WERI-Rb-1 (cell line): ENCODE measurements around the gene ASAP3.
A peak's percentile ranks its signal among the peaks of the same experiment; 100 is the strongest.

Experiments used
- DNase-seq: peaks from one replicate; pipeline ENCODE4 v3.0.0-alpha.2; 2020
- H3K27ac ChIP-seq: fragments of 250-450 bp; sonication (Bioruptor Pico); 2 replicates; pipeline ENCODE4 v1.5.1; 2020; ENCODE audit warnings: mild to moderate bottlenecking, moderate library complexity
- H3K27me3 ChIP-seq: fragments of 250-450 bp; sonication (Bioruptor Pico); 2 replicates; pipeline ENCODE4 v1.5.1; 2021; ENCODE audit warnings: mild to moderate bottlenecking, low read depth, moderate library complexity; ENCODE audit not compliant: insufficient read depth, severe bottlenecking
- H3K36me3 ChIP-seq: fragments of 250-450 bp; sonication (Bioruptor Pico); 2 replicates; pipeline ENCODE4 v1.5.1; 2020; ENCODE audit warnings: mild to moderate bottlenecking, moderate library complexity
- H3K4me3 ChIP-seq: 2 replicates; pipeline ENCODE4 v1.5.1; 2011; ENCODE audit warnings: low read depth, mild to moderate bottlenecking, control low read depth, low read length
- H3K9me3 ChIP-seq: fragments of 250-450 bp; sonication (Bioruptor Pico); 2 replicates; pipeline ENCODE4 v1.5.1; 2021; ENCODE audit warnings: mild to moderate bottlenecking, moderate library complexity; ENCODE audit not compliant: severe bottlenecking
- CTCF ChIP-seq: IDR thresholded peaks from 2 replicates; pipeline ENCODE4 v1.5.1; 2011; ENCODE audit warnings: low read depth, mild to moderate bottlenecking, control low read depth, inconsistent platforms, low read length

The ASAP3 gene

GRCh38 chr1:23483321-23484252, at the start of gene ASAP3:
Gene ASAP3 (minus strand): TSS chr1:23484179. CDS start chr1:23484133, 46 bp downstream.
- Histone ChIP-seq H3K4me3 (peak within 1 kb of the TSS; percentile 72), H3K9me3 (no peaks in the 10 kb centered on the region), H3K36me3 (no peaks in the 10 kb centered on the region), H3K27me3 (no peaks in the 10 kb centered on the region), H3K27ac (peak within 1 kb of the TSS; percentile 75)
- peak; percentile 31 for TF ChIP-seq CTCF
- DNase-seq, result peak; percentile 28

- H3K4me3 ChIP-seq, result no peak overlapping the region
- H3K9me3 ChIP-seq, result no peaks in the 10 kb centered on the region
- peaks cover 1% of the 10 kb centered on the region for H3K36me3 ChIP-seq
- H3K27ac ChIP-seq, result no peak overlapping the region
- no peak for DNase-seq
- TF ChIP-seq CTCF, result no peak
- no peaks in the 10 kb centered on the region for H3K27me3 ChIP-seq
Observed at GRCh38 chr1:23533246-23534023, 49.5 kb upstream of the ASAP3 start.

GRCh38 chr1:23531562-23532094, 47.6 kb upstream of the ASAP3 start:
- Histone ChIP-seq H3K36me3 (peaks cover 3% of the 10 kb centered on the region), H3K27ac (peak overlapping the region; percentile 78), H3K27me3 (no peaks in the 10 kb centered on the region), H3K9me3 (no peaks in the 10 kb centered on the region), H3K4me3 (peak overlapping the region; percentile 49)
- no peak for DNase-seq
- TF ChIP-seq CTCF, result no peak

GRCh38 chr1:23530747-23531561, 47.0 kb upstream of the ASAP3 start, which contains the start of gene E2F2:
Gene E2F2 (minus strand): TSS chr1:23531233. CDS start chr1:23530793, 440 bp downstream.
- Histone ChIP-seq H3K27me3 (no peaks in the 10 kb centered on the region), H3K27ac (peak within 1 kb of the TSS; percentile 96), H3K36me3 (peaks cover 3% of the 10 kb centered on the region), H3K4me3 (peak within 1 kb of the TSS; percentile 83), H3K9me3 (no peaks in the 10 kb centered on the region)
- peak; percentile 89 for DNase-seq
- peak; percentile 18; the same call in 1 of the 2 replicates for TF ChIP-seq CTCF

GRCh38 chr1:23530087-23530746, 46.2 kb upstream of the ASAP3 start:
- no peak for TF ChIP-seq CTCF
- no peak for DNase-seq
- Histone ChIP-seq H3K27ac (peak overlapping the region; percentile 96), H3K9me3 (no peaks in the 10 kb centered on the region), H3K27me3 (no peaks in the 10 kb centered on the region), H3K4me3 (peak overlapping the region; percentile 83), H3K36me3 (peaks cover 3% of the 10 kb centered on the region)
